Adrenal gland (tissue), 5 donors: Measurements from ENCODE around the gene NADSYN1.
"Not testable (repeated sequence)": the region's sequence is repeated elsewhere in the genome, so short reads cannot be mapped to it uniquely, and the experiment has no call there.

Experiments used
- CTCF ChIP-seq, 6 experiments: fragments of 450-650 bp in 4 of 6; fragments of 200-600 bp in 2 of 6; sonication (generic) in 1 of 6; IDR thresholded peaks; 1 replicate in 5 of 6; 2 replicates in 1 of 6; pipeline versions ENCODE4 v1.5.1 to v1.8.0; 2016 to 2021; ENCODE audit warnings: antibody characterized with exemption in 6 of 6, mild to moderate bottlenecking in 2 of 6, moderate library complexity in 1 of 6
- POLR2A ChIP-seq, 2 donors: fragments of 450-650 bp; IDR thresholded peaks; one replicate each; pipeline ENCODE4 v1.6.1; 2017; ENCODE audit warnings: antibody characterized with exemption in 2 of 2, mild to moderate bottlenecking in 2 of 2, moderate library complexity in 1 of 2
- donor health status: DM: no; HTN: no; CAD: no.

GRCh38 chr11:71537977-71538665 lies 85.1 kb downstream of the NADSYN1 start, which contains the start of gene KRTAP5-8:
- not testable (repeated sequence) for TF ChIP-seq CTCF, POLR2A (IDR thresholded peaks at IDR 0.05)
